GM12865 (cell line): ENCODE data around the gene DMTF1.

Source experiments
- DNase-seq: peaks from one replicate; pipeline ENCODE4 v3.0.0; 2010; ENCODE audit warnings: low read depth
- H3K4me3 ChIP-seq: 2 replicates; pipeline ENCODE4 v1.5.1; 2011; ENCODE audit warnings: mild to moderate bottlenecking, low read depth, low read length, control low read depth
- TF ChIP-seq, protein P1 (sequence below): IDR thresholded peaks from 2 replicates; pipeline ENCODE4 v1.5.1; 2011; ENCODE audit warnings: low read length, control low read depth, low read depth, inconsistent platforms; ENCODE audit not compliant: insufficient read depth; ENCODE audit errors: missing control alignments

DMTF1 gene

DNA sequence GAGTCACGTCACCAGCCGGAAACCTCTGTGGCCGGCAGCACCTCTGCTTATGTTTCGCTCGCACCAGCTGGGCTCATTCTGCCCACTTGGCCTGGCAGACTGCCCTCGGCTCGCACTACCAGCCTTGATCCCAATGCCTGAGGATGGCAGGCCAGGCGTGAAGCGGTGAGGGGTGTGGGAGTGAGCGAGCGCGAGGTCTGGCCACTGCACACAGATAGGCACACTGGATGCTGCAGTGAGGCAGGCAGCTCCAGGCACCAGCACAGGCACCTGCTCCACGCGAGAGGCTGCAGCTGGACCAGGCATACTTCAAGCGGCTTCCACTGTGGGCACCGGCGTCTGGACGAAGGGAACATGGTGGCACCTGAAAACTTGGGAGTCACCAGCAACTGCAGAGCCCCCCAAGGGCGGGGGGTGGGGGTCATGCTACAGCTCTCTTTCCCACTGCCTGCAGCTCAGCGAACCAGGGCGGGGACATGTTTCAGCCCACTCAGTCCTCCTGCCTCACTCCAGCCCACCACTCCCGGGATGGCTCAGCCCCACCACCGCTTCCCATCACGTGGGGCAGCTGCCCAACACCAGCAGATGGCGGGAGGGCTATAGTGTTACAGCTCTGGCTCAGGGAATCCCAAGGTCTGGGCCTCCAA is 5.4 kb upstream of the DMTF1 start:
- TF ChIP-seq, protein P1, sequence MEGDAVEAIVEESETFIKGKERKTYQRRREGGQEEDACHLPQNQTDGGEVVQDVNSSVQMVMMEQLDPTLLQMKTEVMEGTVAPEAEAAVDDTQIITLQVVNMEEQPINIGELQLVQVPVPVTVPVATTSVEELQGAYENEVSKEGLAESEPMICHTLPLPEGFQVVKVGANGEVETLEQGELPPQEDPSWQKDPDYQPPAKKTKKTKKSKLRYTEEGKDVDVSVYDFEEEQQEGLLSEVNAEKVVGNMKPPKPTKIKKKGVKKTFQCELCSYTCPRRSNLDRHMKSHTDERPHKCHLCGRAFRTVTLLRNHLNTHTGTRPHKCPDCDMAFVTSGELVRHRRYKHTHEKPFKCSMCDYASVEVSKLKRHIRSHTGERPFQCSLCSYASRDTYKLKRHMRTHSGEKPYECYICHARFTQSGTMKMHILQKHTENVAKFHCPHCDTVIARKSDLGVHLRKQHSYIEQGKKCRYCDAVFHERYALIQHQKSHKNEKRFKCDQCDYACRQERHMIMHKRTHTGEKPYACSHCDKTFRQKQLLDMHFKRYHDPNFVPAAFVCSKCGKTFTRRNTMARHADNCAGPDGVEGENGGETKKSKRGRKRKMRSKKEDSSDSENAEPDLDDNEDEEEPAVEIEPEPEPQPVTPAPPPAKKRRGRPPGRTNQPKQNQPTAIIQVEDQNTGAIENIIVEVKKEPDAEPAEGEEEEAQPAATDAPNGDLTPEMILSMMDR = no peak
- H3K4me3 ChIP-seq = no peak overlapping the region
- no peak for DNase-seq

DNA sequence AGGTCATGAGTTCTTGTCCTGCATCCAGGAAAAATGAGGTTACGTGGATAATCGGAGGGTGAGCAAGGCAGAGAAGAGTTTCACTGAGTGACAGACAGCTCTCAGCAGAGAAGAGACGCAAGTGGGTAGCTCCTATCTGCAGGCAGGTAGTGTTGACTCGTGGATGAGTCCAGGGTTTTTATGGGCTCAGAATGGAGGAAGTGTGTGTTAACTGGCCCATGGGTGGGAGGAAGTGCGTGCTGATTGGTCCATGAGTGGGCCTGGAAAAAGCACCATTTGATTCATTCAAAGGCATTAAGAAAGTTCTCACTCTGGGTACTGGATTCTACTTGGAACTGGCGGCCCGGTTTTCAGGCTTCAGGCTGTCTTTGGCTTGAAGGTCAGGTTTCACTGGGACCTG is 4.8 kb upstream of the DMTF1 start:
- TF ChIP-seq, protein P1 = no peak
- no peak for DNase-seq
- no peak overlapping the region for H3K4me3 ChIP-seq

DNA sequence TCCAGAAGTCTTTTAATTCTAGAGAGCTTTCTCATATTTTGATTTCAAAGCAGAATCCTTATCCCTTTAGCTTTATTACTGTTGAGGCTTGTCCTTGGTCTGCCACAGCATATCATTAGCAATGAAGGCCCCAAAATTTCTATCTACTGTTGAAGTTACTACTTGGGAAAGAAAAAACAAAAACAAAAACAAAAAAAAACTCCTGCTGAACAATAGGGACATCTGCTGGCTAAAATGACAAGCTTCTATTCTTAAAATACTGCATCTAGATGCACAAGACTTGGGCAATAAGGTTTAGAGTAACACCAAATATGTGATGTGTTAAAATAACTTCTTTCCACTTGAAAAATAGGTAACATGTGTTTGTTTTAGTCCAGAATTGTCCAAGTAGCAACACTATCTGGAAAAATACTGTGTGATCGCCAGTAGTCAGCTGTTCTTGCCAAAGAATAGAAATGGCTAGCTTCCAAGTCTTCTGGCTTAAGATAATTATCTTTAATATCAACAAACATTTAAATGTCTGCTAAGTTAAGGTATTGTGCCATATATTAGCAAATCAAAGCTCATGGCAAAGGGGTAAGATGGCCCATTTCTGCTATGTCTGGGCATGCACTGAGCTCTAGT is 3.8 kb upstream of the DMTF1 start:
- H3K4me3 ChIP-seq = no peak overlapping the region
- TF ChIP-seq, protein P1 = peak; percentile 54
- peak; percentile 60 for DNase-seq

DNA sequence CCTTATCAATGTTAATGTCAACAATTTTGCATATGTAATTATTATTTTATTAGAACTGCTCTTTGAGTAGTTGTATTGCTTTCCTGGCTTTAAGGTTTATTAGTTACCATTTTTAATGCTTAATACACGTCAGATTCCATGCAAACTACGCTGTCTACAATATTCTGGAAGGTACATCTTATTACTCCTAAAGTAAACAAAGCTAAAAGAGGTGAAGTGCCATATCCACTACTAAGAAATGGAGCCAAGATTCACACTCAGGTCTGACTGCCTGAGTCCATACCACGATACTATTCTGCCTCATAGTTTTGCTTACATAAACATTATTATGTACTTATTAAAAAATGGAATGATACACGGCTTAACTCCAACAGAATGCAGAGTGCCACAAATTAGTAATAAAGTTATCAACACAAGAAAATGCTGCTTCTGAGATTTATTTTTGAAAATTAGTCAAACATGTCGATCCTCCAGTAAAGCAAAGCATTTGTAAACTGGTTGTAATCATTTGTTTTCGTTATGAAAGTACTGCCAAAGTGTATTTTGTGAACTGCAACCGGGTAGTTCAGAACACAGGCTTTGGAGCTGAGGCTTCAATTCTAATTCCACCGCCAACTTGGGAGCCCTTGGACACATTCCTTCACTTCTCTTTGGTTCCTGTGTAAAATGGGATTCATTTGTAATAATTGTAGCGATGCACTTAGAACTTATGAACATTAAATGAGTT is 1.1 kb upstream of the DMTF1 start:
- peak overlapping the region; percentile 85 for H3K4me3 ChIP-seq
- TF ChIP-seq, protein P1 = no peak
- no peak for DNase-seq

DNA sequence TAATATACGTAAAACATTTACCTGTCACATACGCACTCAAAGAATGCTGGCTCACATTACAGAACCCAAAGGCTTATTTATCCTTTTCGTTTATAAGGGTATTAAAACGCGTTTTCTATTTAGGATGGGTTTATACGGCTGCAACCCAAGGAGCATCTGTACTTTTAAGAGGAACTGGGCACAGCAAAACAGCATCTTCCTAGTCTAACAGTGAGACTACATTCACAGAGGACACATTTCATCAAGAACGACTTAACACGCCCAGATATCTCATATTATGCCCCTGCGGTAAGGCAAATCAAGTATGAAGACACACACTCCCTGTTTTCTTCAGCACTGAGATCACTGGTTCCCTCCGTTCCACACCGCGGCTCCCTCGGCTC is 533 bp upstream of the DMTF1 start:
- DNase-seq = no peak
- TF ChIP-seq, protein P1 = no peak
- H3K4me3 ChIP-seq = peak overlapping the region; percentile 85

DNA sequence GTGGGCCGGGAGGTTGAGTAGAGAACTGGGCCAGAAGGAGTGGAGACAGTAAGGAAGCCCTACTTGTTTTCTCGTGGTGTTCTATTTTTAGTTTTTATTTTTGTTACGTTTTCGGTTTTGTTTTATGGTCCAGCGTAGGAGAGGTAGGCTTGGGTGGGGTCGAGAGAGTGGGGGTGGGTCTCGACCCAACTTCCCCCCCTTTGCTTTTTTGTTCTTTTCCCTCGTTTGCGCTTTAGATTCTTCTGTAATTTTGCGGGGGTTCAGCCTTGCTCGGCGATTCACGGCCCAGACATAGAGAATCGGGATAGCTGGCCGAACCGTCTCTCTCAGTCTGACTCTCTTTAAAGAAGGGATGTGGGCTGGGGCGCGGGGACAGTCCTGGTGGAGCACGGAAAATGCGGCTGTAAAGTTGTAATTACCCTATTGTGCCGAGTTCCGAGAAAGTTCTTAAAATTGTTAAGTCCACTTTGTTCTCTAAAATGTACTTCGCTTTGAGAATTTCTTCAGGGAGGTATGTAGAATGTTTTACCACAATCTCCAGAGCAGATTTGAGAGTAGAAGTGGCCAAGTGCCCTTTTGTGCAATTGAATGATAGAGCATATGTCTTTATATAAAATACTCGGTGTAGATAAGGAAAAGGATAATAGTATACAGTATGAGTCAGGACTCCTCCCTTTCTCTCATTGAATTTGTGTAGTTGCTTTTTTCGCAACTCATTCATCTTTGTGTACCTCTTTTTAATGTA is 816 bp downstream of the DMTF1 start:
- TF ChIP-seq, protein P1 = no peak
- DNase-seq = no peak
- peak overlapping the region; percentile 85 for H3K4me3 ChIP-seq
